GM12891 (cell line): ENCODE measurements around the gene MS4A10.

ENCODE experiments used
- PAX5 ChIP-seq: IDR thresholded peaks from 2 replicates; pipeline ENCODE4 v1.6.1; 2011; ENCODE audit warnings: low read length, moderate library complexity, mild to moderate bottlenecking; ENCODE audit not compliant: insufficient read depth, severe bottlenecking
- POLR2A ChIP-seq: IDR thresholded peaks from 2 replicates; pipeline ENCODE4 v1.6.1; 2011; ENCODE audit warnings: low read depth, low read length, control low read depth
- POLR2AphosphoS5 ChIP-seq: IDR thresholded peaks from 2 replicates; pipeline ENCODE4 v1.6.1; 2011; ENCODE audit warnings: low read depth, low read length, control low read depth
- POU2F2 ChIP-seq: IDR thresholded peaks from 2 replicates; pipeline ENCODE4 v1.6.1; 2011; ENCODE audit warnings: low read depth, mild to moderate bottlenecking, control low read depth, low read length, moderate library complexity
- SPI1 ChIP-seq: IDR thresholded peaks from 2 replicates; pipeline ENCODE4 v1.6.1; 2011; ENCODE audit warnings: low read depth, low read length, control low read depth
- TAF1 ChIP-seq: IDR thresholded peaks from 2 replicates; pipeline ENCODE4 v1.6.1; 2011; ENCODE audit warnings: low read depth, low read length, control low read depth

DNA sequence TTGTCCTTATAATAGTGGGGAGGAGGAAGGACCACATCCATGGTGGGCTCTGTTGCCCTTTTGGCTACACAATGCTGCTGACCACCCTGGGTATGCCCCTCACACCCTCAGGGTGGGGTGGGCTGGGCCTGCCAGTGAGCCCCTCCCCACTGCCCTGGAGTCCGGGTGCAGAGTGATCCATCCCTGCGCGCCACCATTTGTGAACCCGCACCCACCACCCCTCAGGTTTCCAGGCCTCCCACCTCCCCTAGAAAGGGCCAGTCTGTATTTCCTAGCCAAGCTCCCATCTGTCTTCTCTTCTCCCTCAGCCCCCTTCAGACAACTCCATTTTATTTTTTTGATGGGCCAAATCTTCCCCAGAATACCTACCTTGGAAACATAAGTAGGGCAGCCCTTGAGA lies 25.0 kb downstream of the MS4A10 start:
- TF ChIP-seq POLR2A: no peak
- TF ChIP-seq POLR2AphosphoS5: no peak
- no peak for TF ChIP-seq TAF1
- TF ChIP-seq POU2F2: no peak
- no peak for TF ChIP-seq SPI1
- TF ChIP-seq PAX5: no peak
